ENCODE measurements around the gene ABCB11.
"Not testable (repeated sequence)": the region's sequence is repeated elsewhere in the genome, so short reads cannot be mapped to it uniquely, and the experiment has no call there.

ABCB11 gene

GRCh38 chr2:169042856-169043255 lies 11.7 kb upstream of the ABCB11 start:
- no peak for DNase-seq (ENCODE audit: low read depth)

GRCh38 chr2:169041594-169041993 lies 10.5 kb upstream of the ABCB11 start:
- no peak for DNase-seq (ENCODE audit: low read depth)

- DNase-seq (ENCODE audit: low read depth) = no peak
Measured at GRCh38 chr2:169039702-169040101, 8.6 kb upstream of the ABCB11 start.

GRCh38 chr2:169038338-169038757 lies 7.2 kb upstream of the ABCB11 start:
- DNase-seq (ENCODE audit: low read depth) = no peak

GRCh38 chr2:169036736-169037440 lies 5.8 kb upstream of the ABCB11 start:
- DNase-seq (ENCODE audit: low read depth) = no peak

- DNase-seq (ENCODE audit: low read depth) = no peak
Measured at GRCh38 chr2:169035887-169036286, 4.8 kb upstream of the ABCB11 start.

GRCh38 chr2:169034984-169035544 lies 3.9 kb upstream of the ABCB11 start:
- no peak for DNase-seq (ENCODE audit: low read depth)

- DNase-seq (ENCODE audit: low read depth) = no peak
Measured at GRCh38 chr2:169034256-169034655, 3.1 kb upstream of the ABCB11 start.

GRCh38 chr2:169029341-169029740 lies 1.8 kb downstream of the ABCB11 start:
- DNase-seq (ENCODE audit: low read depth) = no peak

- no peak for DNase-seq (ENCODE audit: low read depth)
Measured at GRCh38 chr2:169027234-169027633, 3.9 kb downstream of the ABCB11 start.

- DNase-seq (ENCODE audit: low read depth) = no peak
Measured at GRCh38 chr2:169026056-169026455, 5.1 kb downstream of the ABCB11 start.

- DNase-seq (ENCODE audit: low read depth) = no peak
Measured at GRCh38 chr2:169023161-169023560, 8.0 kb downstream of the ABCB11 start.

GRCh38 chr2:169018390-169018789 lies 12.7 kb downstream of the ABCB11 start:
- DNase-seq (ENCODE audit: low read depth) = no peak

- DNase-seq (ENCODE audit: low read depth) = no peak
Measured at GRCh38 chr2:169015943-169016342, 15.2 kb downstream of the ABCB11 start.

- no peak for DNase-seq (ENCODE audit: low read depth)
Measured at GRCh38 chr2:169014780-169015179, 16.3 kb downstream of the ABCB11 start.

GRCh38 chr2:169013628-169014026 lies 17.5 kb downstream of the ABCB11 start:
- no peak for DNase-seq (ENCODE audit: low read depth)

- DNase-seq (ENCODE audit: low read depth) = no peak
Measured at GRCh38 chr2:169012812-169013627, 18.1 kb downstream of the ABCB11 start.

GRCh38 chr2:169012191-169012792 lies 18.8 kb downstream of the ABCB11 start:
- not testable (repeated sequence) for DNase-seq (ENCODE audit: low read depth)

GRCh38 chr2:169011698-169012097 lies 19.4 kb downstream of the ABCB11 start:
- DNase-seq (ENCODE audit: low read depth) = no peak

GRCh38 chr2:169010633-169011460 lies 20.3 kb downstream of the ABCB11 start:
- DNase-seq (ENCODE audit: low read depth) = no peak

GRCh38 chr2:169009865-169010579 lies 21.1 kb downstream of the ABCB11 start:
- no peak for DNase-seq (ENCODE audit: low read depth)
